ENCODE results near the gene SEMA5A. TPM values are rescaled to one million over a fixed set of nuclear protein-coding genes. Genes with fewer than 3 reads are reported as not detected.

SEMA5A gene
- total RNA-seq, 1 donor: 42.3 TPM

DNA sequence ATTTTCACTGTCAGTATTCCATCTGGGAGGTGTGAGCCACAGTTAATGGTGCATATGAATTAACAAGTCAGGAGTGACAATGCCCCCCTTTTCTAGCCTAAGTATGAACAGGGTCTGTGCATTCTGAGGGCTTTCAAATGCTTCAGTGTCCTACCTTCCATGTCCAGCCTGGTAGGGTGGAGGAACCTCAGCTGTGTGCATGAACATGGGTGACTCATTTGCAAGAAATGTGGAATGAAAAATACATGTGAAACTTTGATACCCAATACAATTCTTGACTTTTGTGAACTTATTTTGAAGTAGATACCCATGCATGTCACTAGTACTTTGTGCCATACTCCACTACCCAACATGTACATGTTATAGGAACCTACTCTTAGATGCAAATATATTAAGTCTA lies 375.8 kb downstream of the SEMA5A start:
- no peak overlapping the region for H2AFZ ChIP-seq (ENCODE audit: low read length)
- H3K79me2 ChIP-seq (ENCODE audit: insufficient read depth, low read length): no peaks in the 10 kb centered on the region
- H3K4me1 ChIP-seq (ENCODE audit: insufficient read depth, low read length): peaks cover 36% of the 10 kb centered on the region
- DNase-seq (ENCODE audit: insufficient read length, low spot score, missing footprints): no peak
- no peaks in the 10 kb centered on the region for H3K36me3 ChIP-seq (ENCODE audit: insufficient read depth, low read length)
- H4K20me1 ChIP-seq (ENCODE audit: insufficient read depth, low read length): no peaks in the 10 kb centered on the region
- no peak overlapping the region for H3K4me3 ChIP-seq (ENCODE audit: insufficient read depth, low read length)
- H3K27me3 ChIP-seq (ENCODE audit: insufficient read depth, low read length): no peaks in the 10 kb centered on the region
- H3K4me2 ChIP-seq (ENCODE audit: insufficient read depth, low read length): no peak overlapping the region
- no peak for TF ChIP-seq CTCF (IDR thresholded peaks at IDR 0.05; ENCODE audit: extremely low read depth, low read depth, low read length)
- H3K9me3 ChIP-seq (ENCODE audit: low read depth, low read length): no peaks in the 10 kb centered on the region
- no peak overlapping the region for H3K27ac ChIP-seq (ENCODE audit: low read depth, low read length)

DNA sequence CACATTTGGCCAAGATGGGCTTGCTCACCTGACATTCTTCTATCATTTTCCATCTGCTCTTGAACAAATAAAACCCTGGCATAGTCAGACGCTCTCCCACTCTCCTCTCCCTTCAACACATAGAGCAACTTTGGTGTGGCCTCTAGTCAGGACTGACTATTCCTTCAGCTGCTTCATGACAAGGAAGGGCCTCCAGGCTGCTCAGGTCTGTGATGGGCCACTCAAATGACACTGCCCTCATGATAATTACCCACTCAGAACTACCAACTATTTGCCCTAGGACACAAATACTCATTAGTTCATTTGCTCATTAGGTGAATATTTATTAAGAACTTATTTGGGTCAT lies 376.3 kb downstream of the SEMA5A start:
- Histone ChIP-seq H4K20me1 (ENCODE audit: insufficient read depth, low read length) (no peaks in the 10 kb centered on the region), H3K4me2 (ENCODE audit: insufficient read depth, low read length) (no peak overlapping the region), H3K27me3 (ENCODE audit: insufficient read depth, low read length) (no peaks in the 10 kb centered on the region), H3K36me3 (ENCODE audit: insufficient read depth, low read length) (no peaks in the 10 kb centered on the region), H2AFZ (ENCODE audit: low read length) (no peak overlapping the region), H3K9me3 (ENCODE audit: low read depth, low read length) (no peaks in the 10 kb centered on the region), H3K79me2 (ENCODE audit: insufficient read depth, low read length) (no peaks in the 10 kb centered on the region), H3K27ac (ENCODE audit: low read depth, low read length) (no peak overlapping the region), H3K4me3 (ENCODE audit: insufficient read depth, low read length) (no peak overlapping the region), H3K4me1 (ENCODE audit: insufficient read depth, low read length) (peaks cover 31% of the 10 kb centered on the region)
- TF ChIP-seq CTCF (IDR thresholded peaks at IDR 0.05; ENCODE audit: extremely low read depth, low read depth, low read length): no peak
- DNase-seq (ENCODE audit: insufficient read length, low spot score, missing footprints): no peak

DNA sequence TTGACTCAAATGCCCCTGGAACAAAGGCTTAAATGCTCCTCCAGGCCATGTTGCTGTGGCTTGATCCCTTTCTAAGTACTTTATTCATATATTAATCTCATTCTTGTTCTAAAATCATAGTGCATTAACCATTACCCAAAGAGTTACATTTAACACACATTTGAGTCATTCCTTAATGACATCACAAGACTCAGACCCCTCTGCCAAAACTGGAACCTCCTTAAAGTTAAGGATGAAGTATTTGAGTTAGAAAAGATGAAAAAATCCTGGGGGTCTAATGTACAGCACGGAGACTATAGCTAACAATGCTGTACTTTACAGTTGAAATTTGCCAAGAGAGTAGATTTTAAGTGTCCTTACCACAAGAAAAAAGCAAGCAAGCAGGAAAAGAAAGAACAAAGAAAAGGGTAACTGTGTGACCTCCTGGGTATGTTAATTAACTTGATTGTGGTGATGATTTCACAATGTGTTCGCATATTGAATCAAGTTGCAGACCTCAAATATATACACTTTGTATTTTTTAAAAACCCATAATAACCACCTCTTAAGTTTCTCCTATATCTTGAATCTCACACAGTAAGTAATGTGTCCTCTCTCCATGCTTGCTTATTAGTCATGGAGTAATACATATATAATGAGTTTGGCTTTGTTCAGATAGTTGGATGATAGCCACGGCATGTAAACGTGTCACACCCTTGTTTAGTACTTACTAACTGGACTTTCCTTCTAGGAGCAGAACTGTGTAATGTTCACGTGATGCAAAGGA lies 376.9 kb downstream of the SEMA5A start:
- DNase-seq (ENCODE audit: insufficient read length, low spot score, missing footprints): no peak
- Histone ChIP-seq H3K36me3 (ENCODE audit: insufficient read depth, low read length) (no peaks in the 10 kb centered on the region), H2AFZ (ENCODE audit: low read length) (no peak overlapping the region), H3K79me2 (ENCODE audit: insufficient read depth, low read length) (no peaks in the 10 kb centered on the region), H3K4me1 (ENCODE audit: insufficient read depth, low read length) (peaks cover 26% of the 10 kb centered on the region), H3K27me3 (ENCODE audit: insufficient read depth, low read length) (no peaks in the 10 kb centered on the region), H4K20me1 (ENCODE audit: insufficient read depth, low read length) (no peaks in the 10 kb centered on the region), H3K9me3 (ENCODE audit: low read depth, low read length) (no peaks in the 10 kb centered on the region), H3K4me3 (ENCODE audit: insufficient read depth, low read length) (no peak overlapping the region), H3K27ac (ENCODE audit: low read depth, low read length) (no peak overlapping the region), H3K4me2 (ENCODE audit: insufficient read depth, low read length) (no peak overlapping the region)
- no peak for TF ChIP-seq CTCF (IDR thresholded peaks at IDR 0.05; ENCODE audit: extremely low read depth, low read depth, low read length)

DNA sequence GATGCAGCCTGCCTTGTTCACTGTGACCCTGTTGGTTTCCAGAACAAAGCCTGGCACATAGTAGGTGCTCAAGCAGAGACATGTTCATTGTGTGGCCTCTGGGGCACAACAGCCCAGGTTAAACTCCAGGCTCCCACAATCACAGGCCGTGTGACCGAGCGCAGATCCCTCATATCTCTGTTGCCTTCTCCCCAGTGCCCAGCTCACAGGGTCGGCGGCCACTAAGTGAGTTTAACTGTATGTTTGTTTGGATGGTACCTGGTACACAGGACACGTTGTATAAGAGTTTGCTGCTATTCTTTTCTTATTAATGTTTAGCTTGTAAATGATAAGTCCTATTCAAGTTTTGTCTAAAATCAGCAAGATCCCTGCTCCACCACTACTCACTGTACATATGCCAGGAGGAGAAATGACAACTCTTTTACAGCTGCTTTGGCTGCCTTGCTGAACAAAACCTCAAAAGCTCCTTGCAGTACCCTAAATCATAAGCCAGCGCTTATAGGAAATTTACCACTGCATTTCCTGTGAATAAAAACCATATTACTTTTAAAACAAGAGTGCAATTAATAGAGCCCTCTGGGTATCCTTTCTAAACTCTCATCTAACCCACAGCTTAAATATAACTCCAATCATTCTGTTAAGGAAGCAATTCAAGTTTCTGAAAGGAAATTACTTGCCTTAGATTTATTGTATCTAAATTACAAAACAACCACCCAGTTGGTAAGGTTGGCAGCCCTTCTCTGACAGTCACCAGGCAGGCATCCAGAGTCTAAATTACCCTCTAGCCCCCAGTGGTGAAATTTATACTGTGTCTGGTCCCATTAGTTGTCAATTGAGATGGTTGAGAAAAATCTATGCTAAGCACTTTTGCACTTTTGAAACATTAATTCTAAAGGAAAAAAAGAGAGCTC lies 379.4 kb downstream of the SEMA5A start:
- Histone ChIP-seq H3K79me2 (ENCODE audit: insufficient read depth, low read length) (no peaks in the 10 kb centered on the region), H2AFZ (ENCODE audit: low read length) (no peak overlapping the region), H3K4me1 (ENCODE audit: insufficient read depth, low read length) (peaks cover 18% of the 10 kb centered on the region), H3K4me2 (ENCODE audit: insufficient read depth, low read length) (no peak overlapping the region), H3K27me3 (ENCODE audit: insufficient read depth, low read length) (no peaks in the 10 kb centered on the region), H3K9me3 (ENCODE audit: low read depth, low read length) (no peaks in the 10 kb centered on the region), H4K20me1 (ENCODE audit: insufficient read depth, low read length) (no peaks in the 10 kb centered on the region), H3K4me3 (ENCODE audit: insufficient read depth, low read length) (no peak overlapping the region), H3K27ac (ENCODE audit: low read depth, low read length) (no peak overlapping the region), H3K36me3 (ENCODE audit: insufficient read depth, low read length) (no peaks in the 10 kb centered on the region)
- no peak for DNase-seq (ENCODE audit: insufficient read length, low spot score, missing footprints)
- peak; percentile 26 for TF ChIP-seq CTCF (IDR thresholded peaks at IDR 0.05; ENCODE audit: extremely low read depth, low read depth, low read length)

Measured in osteoblast (primary cell).